ENCODE measurements around the gene CGNL1.

CGNL1 gene

DNA sequence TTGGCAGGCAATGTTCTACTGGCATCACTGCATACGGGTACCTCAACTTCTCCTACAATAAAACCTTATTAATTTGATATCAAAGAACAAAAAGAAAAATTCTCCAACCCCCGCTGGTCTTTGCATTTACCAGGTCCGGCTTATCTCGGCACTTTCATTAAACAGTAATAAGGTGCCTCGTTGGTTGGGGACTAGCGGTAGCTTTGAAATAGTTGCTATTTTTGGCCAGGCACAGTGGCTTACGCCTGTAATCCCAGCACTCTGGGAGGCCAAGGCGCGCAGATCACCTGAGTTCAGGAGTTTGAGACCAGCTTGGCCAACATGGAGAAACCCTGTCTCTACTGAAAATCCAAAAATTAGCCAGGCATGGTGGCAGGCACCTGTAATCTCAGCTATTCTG lies 32.0 kb upstream of the CGNL1 start:
- no peaks in the 10 kb centered on the region for H3K79me2 ChIP-seq (ENCODE audit: insufficient read depth, low read depth)
- H3K9ac ChIP-seq, result no peak overlapping the region
- H3K27ac ChIP-seq, result no peak overlapping the region
- no peak overlapping the region for H3K4me2 ChIP-seq
- no peak overlapping the region for H2AFZ ChIP-seq (ENCODE audit: low read depth)
- TF ChIP-seq, protein P1, sequence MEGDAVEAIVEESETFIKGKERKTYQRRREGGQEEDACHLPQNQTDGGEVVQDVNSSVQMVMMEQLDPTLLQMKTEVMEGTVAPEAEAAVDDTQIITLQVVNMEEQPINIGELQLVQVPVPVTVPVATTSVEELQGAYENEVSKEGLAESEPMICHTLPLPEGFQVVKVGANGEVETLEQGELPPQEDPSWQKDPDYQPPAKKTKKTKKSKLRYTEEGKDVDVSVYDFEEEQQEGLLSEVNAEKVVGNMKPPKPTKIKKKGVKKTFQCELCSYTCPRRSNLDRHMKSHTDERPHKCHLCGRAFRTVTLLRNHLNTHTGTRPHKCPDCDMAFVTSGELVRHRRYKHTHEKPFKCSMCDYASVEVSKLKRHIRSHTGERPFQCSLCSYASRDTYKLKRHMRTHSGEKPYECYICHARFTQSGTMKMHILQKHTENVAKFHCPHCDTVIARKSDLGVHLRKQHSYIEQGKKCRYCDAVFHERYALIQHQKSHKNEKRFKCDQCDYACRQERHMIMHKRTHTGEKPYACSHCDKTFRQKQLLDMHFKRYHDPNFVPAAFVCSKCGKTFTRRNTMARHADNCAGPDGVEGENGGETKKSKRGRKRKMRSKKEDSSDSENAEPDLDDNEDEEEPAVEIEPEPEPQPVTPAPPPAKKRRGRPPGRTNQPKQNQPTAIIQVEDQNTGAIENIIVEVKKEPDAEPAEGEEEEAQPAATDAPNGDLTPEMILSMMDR (conservative IDR thresholded peaks at IDR 0.05; ENCODE audit: low read depth, low read length), result no peak
- H3K27me3 ChIP-seq (ENCODE audit: insufficient read depth, low read depth), result no peaks in the 10 kb centered on the region
- H3K36me3 ChIP-seq (ENCODE audit: insufficient read depth), result no peaks in the 10 kb centered on the region
- H3K4me1 ChIP-seq (ENCODE audit: low read depth, poor library complexity, severe bottlenecking), result no peaks in the 10 kb centered on the region
- H4K20me1 ChIP-seq (ENCODE audit: insufficient read depth), result no peaks in the 10 kb centered on the region
- H3K4me3 ChIP-seq (IDR thresholded peaks at IDR 0.05; ENCODE audit: insufficient read depth, low read depth, low read length), result no peak overlapping the region

DNA sequence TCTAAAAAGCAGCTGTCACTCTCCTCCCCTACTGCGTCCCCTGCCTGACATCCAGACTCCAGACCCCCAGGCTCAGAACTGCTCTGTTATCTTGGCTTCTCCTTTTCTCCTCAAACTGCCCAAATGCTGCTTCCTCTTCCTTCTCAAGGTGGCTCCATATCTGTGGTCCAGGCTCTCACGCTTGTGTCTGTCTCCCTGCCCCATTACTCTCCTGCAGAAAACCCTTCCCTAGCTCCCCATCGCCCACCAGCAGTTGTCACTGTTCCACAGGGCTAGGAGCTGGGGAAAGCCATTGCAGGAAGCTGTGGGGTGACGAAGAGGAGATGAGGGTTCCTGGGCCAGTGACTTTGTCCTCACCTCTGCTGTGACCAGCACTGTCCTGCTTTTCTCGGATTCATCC lies 30.7 kb upstream of the CGNL1 start:
- Histone ChIP-seq H2AFZ (ENCODE audit: low read depth) (no peak overlapping the region), H3K4me1 (ENCODE audit: low read depth, poor library complexity, severe bottlenecking) (no peaks in the 10 kb centered on the region), H3K27me3 (ENCODE audit: insufficient read depth, low read depth) (no peaks in the 10 kb centered on the region), H3K4me2 (no peak overlapping the region), H3K27ac (no peak overlapping the region), H3K4me3 (IDR thresholded peaks at IDR 0.05; ENCODE audit: insufficient read depth, low read depth, low read length) (no peak overlapping the region), H3K36me3 (ENCODE audit: insufficient read depth) (no peaks in the 10 kb centered on the region), H3K9ac (no peak overlapping the region), H3K79me2 (ENCODE audit: insufficient read depth, low read depth) (no peaks in the 10 kb centered on the region), H4K20me1 (ENCODE audit: insufficient read depth) (no peaks in the 10 kb centered on the region)
- TF ChIP-seq, protein P1 (conservative IDR thresholded peaks at IDR 0.05; ENCODE audit: low read depth, low read length), result no peak

DNA sequence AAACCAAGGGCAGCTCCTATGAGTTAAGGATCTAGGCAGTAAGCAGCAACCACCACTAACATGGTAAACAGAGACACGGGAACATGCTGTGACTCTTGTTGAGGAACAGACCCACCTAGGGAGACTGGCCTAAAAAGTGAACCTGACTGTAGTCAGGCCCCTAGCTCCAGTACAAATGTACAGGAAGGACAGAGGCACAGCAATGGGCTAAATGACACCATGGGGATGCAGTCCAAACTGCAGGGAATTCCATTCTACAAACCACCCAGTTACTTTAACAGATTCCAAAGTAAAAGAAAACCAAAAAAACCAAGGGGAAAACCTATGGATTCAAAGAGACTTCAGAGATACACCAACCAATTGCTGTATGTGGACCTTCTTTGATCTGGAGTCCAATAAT lies 28.2 kb upstream of the CGNL1 start:
- no peak overlapping the region for H3K4me3 ChIP-seq (IDR thresholded peaks at IDR 0.05; ENCODE audit: insufficient read depth, low read depth, low read length)
- no peak overlapping the region for H3K27ac ChIP-seq
- no peak overlapping the region for H2AFZ ChIP-seq (ENCODE audit: low read depth)
- H3K4me1 ChIP-seq (ENCODE audit: low read depth, poor library complexity, severe bottlenecking), result no peaks in the 10 kb centered on the region
- H3K4me2 ChIP-seq, result no peak overlapping the region
- no peak overlapping the region for H3K9ac ChIP-seq
- no peaks in the 10 kb centered on the region for H4K20me1 ChIP-seq (ENCODE audit: insufficient read depth)
- H3K79me2 ChIP-seq (ENCODE audit: insufficient read depth, low read depth), result no peaks in the 10 kb centered on the region
- no peaks in the 10 kb centered on the region for H3K36me3 ChIP-seq (ENCODE audit: insufficient read depth)
- TF ChIP-seq, protein P1 (conservative IDR thresholded peaks at IDR 0.05; ENCODE audit: low read depth, low read length), result no peak
- H3K27me3 ChIP-seq (ENCODE audit: insufficient read depth, low read depth), result no peaks in the 10 kb centered on the region

DNA sequence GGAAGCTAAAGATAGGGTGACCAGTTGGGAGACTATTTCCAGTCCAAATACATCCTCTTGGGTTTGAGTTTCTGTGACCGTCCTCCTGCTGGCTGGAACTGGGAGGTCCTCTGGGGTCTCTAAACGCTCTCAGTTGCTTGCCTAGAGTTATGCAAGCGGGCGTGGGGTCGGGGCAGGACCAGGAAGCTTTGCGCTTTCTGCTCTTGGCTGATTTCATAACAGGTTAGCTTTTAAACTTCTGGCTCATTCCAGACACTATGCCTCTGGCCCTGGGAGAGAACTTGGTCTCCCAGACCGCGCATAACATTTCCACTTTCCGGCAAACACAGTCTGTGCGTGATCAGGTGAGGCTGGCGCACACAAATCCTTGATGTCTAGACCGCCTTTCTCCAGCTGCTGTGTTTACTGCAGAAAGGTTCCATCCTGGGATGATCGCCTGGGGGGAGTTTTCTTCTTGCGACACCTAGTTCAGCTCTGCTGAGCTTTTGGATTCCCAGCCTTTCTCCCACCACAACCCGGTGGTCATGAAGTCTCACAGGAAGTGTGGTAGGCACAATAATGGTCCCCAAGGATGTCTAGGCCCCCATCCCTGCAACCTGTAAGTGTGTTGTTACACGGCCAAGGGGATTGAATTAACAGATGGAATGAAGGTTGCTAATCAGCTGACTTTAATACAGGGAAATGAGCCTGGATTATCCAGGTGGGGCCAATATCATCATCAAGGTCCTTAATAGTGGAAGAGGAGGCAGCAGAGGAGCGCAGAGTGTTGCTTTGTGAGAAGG lies 23.6 kb upstream of the CGNL1 start:
- Histone ChIP-seq H3K9ac (no peak overlapping the region), H3K4me3 (IDR thresholded peaks at IDR 0.05; ENCODE audit: insufficient read depth, low read depth, low read length) (no peak overlapping the region), H3K79me2 (ENCODE audit: insufficient read depth, low read depth) (no peaks in the 10 kb centered on the region), H3K27ac (no peak overlapping the region), H4K20me1 (ENCODE audit: insufficient read depth) (no peaks in the 10 kb centered on the region), H3K4me1 (ENCODE audit: low read depth, poor library complexity, severe bottlenecking) (no peaks in the 10 kb centered on the region), H3K36me3 (ENCODE audit: insufficient read depth) (no peaks in the 10 kb centered on the region), H3K4me2 (no peak overlapping the region), H3K27me3 (ENCODE audit: insufficient read depth, low read depth) (no peaks in the 10 kb centered on the region), H2AFZ (ENCODE audit: low read depth) (no peak overlapping the region)
- TF ChIP-seq, protein P1 (conservative IDR thresholded peaks at IDR 0.05; ENCODE audit: low read depth, low read length), result no peak

Data from KMS-11 (cell line).